Nephron (organoid): ENCODE data around the gene REPS2.

Experiments
- H3K27ac Mint-ChIP-seq, 3 experiments: 2 replicates each; pipeline ENCODE4 v1.8.0; 2020; ENCODE audit warnings: mixed read lengths in 3 of 3, mild to moderate bottlenecking in 2 of 3, moderate library complexity in 1 of 3
- H3K27me3 Mint-ChIP-seq: 2 replicates; pipeline ENCODE4 v1.8.0; 2021; ENCODE audit warnings: low read depth, mild to moderate bottlenecking, moderate library complexity, mixed read lengths
- H3K36me3 Mint-ChIP-seq: 2 replicates; pipeline ENCODE4 v1.8.0; 2020; ENCODE audit warnings: low read depth, mixed read lengths
- H3K4me1 Mint-ChIP-seq: 2 replicates; pipeline ENCODE4 v1.8.0; 2020; ENCODE audit warnings: mixed read lengths
- H3K4me3 Mint-ChIP-seq, 3 experiments: 2 replicates each; pipeline ENCODE4 v1.8.0; 2020; ENCODE audit warnings: mild to moderate bottlenecking in 3 of 3, mixed read lengths in 3 of 3, moderate library complexity in 2 of 3
- H3K9me3 Mint-ChIP-seq: 2 replicates; pipeline ENCODE4 v1.8.0; 2020; ENCODE audit warnings: mixed read lengths
- CTCF ChIP-seq, 3 experiments: fragments of 200-600 bp; sonication (generic); IDR thresholded peaks; one replicate each; pipeline ENCODE4 v1.5.0; 2021; ENCODE audit warnings: antibody characterized with exemption in 3 of 3; ENCODE audit not compliant: unreplicated experiment in 3 of 3

Gene REPS2

DNA sequence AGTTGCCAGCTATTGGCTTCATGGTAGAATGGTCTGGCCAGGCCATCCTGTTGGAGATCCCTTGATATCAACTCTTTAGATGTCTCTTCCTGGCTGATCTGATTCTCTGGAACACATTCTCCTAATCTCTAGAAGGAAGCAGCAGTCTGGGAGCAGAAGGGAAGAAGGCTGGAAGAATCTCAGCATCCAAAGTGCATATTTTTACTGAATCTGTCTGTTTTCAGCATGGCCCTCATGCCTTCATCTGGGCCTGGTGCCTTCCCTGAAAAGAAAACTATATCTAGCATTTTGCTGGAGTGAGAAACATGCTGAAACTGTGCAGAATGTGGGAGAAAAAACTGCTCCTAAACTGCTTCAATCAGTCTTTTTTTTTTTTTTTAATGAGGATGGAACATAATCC, 148.7 kb downstream of the REPS2 start:
- Mint-ChIP-seq H3K36me3 (peaks cover 8% of the 10 kb centered on the region), H3K27me3 (peaks cover 10% of the 10 kb centered on the region), H3K4me1 (no peaks in the 10 kb centered on the region), H3K27ac (no peak overlapping the region), H3K9me3 (peaks cover 17% of the 10 kb centered on the region), H3K4me3 (no peak overlapping the region)
- no peak for TF ChIP-seq CTCF (IDR thresholded peaks at IDR 0.05; ENCODE audit: unreplicated experiment in 3 of 3)

GRCh38 chrX:17098516-17099247, 152.2 kb downstream of the REPS2 start:
- Mint-ChIP-seq H3K36me3 (peaks cover 7% of the 10 kb centered on the region), H3K27me3 (peaks cover 12% of the 10 kb centered on the region), H3K4me3 (no peak overlapping the region), H3K27ac (peak overlapping the region; percentile 59 to 95 (median 85)), H3K4me1 (peaks cover 9% of the 10 kb centered on the region), H3K9me3 (peaks cover 14% of the 10 kb centered on the region)
- TF ChIP-seq CTCF (IDR thresholded peaks at IDR 0.05; ENCODE audit: unreplicated experiment in 3 of 3) = no peak

DNA sequence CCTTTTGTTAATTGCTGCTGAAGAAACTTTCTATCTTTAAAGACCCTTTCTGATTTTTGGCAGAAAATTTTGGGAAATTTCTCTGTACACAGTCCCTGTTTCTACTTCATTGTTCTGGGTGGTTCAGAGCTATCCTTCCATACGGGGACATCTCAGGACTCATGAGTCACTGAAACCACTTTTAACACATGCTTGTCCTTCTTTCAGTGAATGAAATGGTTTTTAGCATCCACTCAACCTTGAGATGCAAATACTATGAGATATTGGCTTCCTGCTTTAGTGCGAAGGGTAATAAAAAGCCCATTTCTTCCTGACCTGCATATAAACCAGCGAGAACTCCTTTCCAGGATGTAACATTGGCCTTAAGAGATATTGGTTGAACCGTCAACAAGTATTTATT, 158.0 kb downstream of the REPS2 start:
- H3K4me1 Mint-ChIP-seq = peaks cover 23% of the 10 kb centered on the region
- peaks cover 3% of the 10 kb centered on the region for H3K36me3 Mint-ChIP-seq
- H3K9me3 Mint-ChIP-seq = peaks cover 4% of the 10 kb centered on the region
- no peak overlapping the region for H3K27ac Mint-ChIP-seq
- no peak overlapping the region for H3K4me3 Mint-ChIP-seq
- TF ChIP-seq CTCF (IDR thresholded peaks at IDR 0.05; ENCODE audit: unreplicated experiment in 3 of 3) = no peak
- peaks cover 6% of the 10 kb centered on the region for H3K27me3 Mint-ChIP-seq

DNA sequence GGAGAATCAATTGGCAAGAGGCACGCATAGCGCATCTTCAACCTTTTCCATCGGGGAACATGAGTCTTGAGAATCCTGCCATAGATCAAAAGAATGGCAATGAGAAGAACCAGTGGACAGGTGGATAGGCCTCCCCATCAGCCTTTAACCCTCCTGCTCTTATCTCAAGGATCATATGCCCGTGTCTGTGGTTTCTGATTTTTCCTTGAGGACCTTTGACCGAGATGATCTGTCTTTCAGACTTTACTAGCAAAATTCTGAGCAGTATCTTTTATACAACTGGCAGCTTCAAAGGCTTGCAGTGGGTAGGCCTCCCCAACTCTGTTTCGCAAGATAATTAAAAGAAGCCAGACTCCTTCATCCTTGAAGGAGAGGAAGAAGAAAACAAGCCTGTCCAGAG, 174.4 kb downstream of the REPS2 start:
- H3K9me3 Mint-ChIP-seq = peaks cover 6% of the 10 kb centered on the region
- H3K4me3 Mint-ChIP-seq = no peak overlapping the region
- H3K4me1 Mint-ChIP-seq = no peaks in the 10 kb centered on the region
- peaks cover 5% of the 10 kb centered on the region for H3K27me3 Mint-ChIP-seq
- TF ChIP-seq CTCF (IDR thresholded peaks at IDR 0.05; ENCODE audit: unreplicated experiment in 3 of 3) = no peak
- peak overlapping the region in 1 of 3 experiments; percentile 5 for H3K27ac Mint-ChIP-seq
- H3K36me3 Mint-ChIP-seq = peaks cover 4% of the 10 kb centered on the region

GRCh38 chrX:17154001-17154400, 207.5 kb downstream of the REPS2 start:
- H3K36me3 Mint-ChIP-seq = no peaks in the 10 kb centered on the region
- peaks cover 35% of the 10 kb centered on the region for H3K4me1 Mint-ChIP-seq
- no peaks in the 10 kb centered on the region for H3K9me3 Mint-ChIP-seq
- TF ChIP-seq CTCF (IDR thresholded peaks at IDR 0.05; ENCODE audit: unreplicated experiment in 3 of 3) = no peak
- H3K27me3 Mint-ChIP-seq = no peaks in the 10 kb centered on the region
- H3K4me3 Mint-ChIP-seq = no peak overlapping the region
- no peak overlapping the region for H3K27ac Mint-ChIP-seq

DNA sequence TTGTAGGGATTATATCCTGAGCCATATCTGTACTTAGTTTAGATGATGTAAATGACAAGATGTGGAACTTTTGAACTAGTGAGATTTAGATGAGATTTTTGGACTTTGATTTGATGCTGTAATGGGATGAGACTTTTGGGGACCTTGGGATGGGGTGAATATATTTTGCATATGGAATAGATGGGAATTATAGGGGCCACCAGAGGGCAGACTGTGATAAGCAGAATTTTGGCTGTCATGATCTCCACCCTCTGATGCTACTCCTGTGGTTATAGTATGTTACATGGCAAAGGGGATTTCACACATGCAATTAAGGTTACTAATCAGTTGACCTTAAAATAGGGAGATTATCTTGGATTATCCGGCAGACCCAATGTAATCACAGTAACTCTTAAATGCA, 214.5 kb downstream of the REPS2 start:
- H3K4me1 Mint-ChIP-seq = peaks cover 23% of the 10 kb centered on the region
- H3K36me3 Mint-ChIP-seq = peaks cover 32% of the 10 kb centered on the region
- no peaks in the 10 kb centered on the region for H3K27me3 Mint-ChIP-seq
- no peak overlapping the region for H3K4me3 Mint-ChIP-seq
- no peak for TF ChIP-seq CTCF (IDR thresholded peaks at IDR 0.05; ENCODE audit: unreplicated experiment in 3 of 3)
- H3K9me3 Mint-ChIP-seq = peaks cover 55% of the 10 kb centered on the region
- no peak overlapping the region for H3K27ac Mint-ChIP-seq
